A549 (cell line): Measurements from ENCODE around the gene KCNG3. TPM values are rescaled to one million over a fixed set of nuclear protein-coding genes. Genes with fewer than 3 reads are reported as not detected.

Experiments used
- ATAC-seq, 2 experiments: fragments of 200-7000 bp in 1 of 2; fragments of >200 bp in 1 of 2; cut with Nextera tagmentation in 1 of 2; cut with Tn5 transposase in 1 of 2; 3 replicates each; pipeline versions ENCODE4 v1.8.0 to v1.9.1; 2018 to 2020; ENCODE audit warnings: mild to moderate bottlenecking in 1 of 2, moderate library complexity in 1 of 2
- CTCF ChIA-PET: fragments of 300-600 bp; sonication (Branson Sonifier 250); formaldehyde crosslinking; extraction: SDS; loops from one replicate; lab custom pipeline; 2021; ENCODE audit warnings: antibody characterized with exemption, inconsistent platforms; lab: Yijun Ruan, JAX
- POLR2A ChIA-PET: fragments of 350-600 bp; formaldehyde crosslinking; extraction: SDS; loops from one replicate; lab custom pipeline; 2021; ENCODE audit warnings: antibody characterized with exemption, inconsistent platforms; lab: Yijun Ruan, JAX
- DNase-seq, 2 experiments: peaks; one replicate each; pipeline versions ENCODE4 v3.0.0 to v3.0.0-alpha.2; 2011 to 2016; ENCODE audit warnings: low read depth in 1 of 2, low spot score in 1 of 2
- FAIRE-seq: peaks from 2 replicates; lab custom pipeline; 2011; peaks lifted over from hg19 to GRCh38; lab: Jason Lieb, UNC
- H3K27ac ChIP-seq, 2 experiments: fragments of >200 bp; sonication (Bioruptor Twin); formaldehyde crosslinking; 3 replicates each; pipeline ENCODE4 v1.5.1; 2016 to 2017
- H3K4me1 ChIP-seq: fragments of >200 bp; sonication (Bioruptor Twin); formaldehyde crosslinking; 3 replicates; pipeline ENCODE4 v1.6.1; 2016
- H3K4me2 ChIP-seq: fragments of >200 bp; sonication (Bioruptor Twin); formaldehyde crosslinking; 3 replicates; pipeline ENCODE4 v1.6.1; 2016
- H3K4me3 ChIP-seq: fragments of >200 bp; sonication (Bioruptor Twin); formaldehyde crosslinking; 3 replicates; pipeline ENCODE4 v1.5.1; 2016
- H3K9me3 ChIP-seq: fragments of >200 bp; sonication (Bioruptor Twin); formaldehyde crosslinking; 3 replicates; pipeline ENCODE4 v1.6.1; 2016
- BHLHE40 ChIP-seq: IDR thresholded peaks from 2 replicates; pipeline ENCODE4 v1.6.1; 2012; ENCODE audit warnings: low read depth, low read length, inconsistent platforms
- CBX8 ChIP-seq: fragments of 200-600 bp; sonication (generic); IDR thresholded peaks from 2 replicates; pipeline ENCODE4 v1.6.1; 2016
- CEBPB ChIP-seq, 2 experiments: fragments of >200 bp in 1 of 2; sonication (Bioruptor Twin) in 1 of 2; formaldehyde crosslinking in 1 of 2; IDR thresholded peaks; 2 replicates each; pipeline ENCODE4 v1.6.1; 2012 to 2016
- CHD2 ChIP-seq: fragments of 150-350 bp; IDR thresholded peaks from 2 replicates; pipeline ENCODE4 v1.6.1; 2014; ENCODE audit warnings: low read length; ENCODE audit not compliant: partially characterized antibody
- CHD4 ChIP-seq: fragments of 200-600 bp; sonication (generic); IDR thresholded peaks from 2 replicates; pipeline ENCODE4 v1.6.1; 2016; ENCODE audit warnings: antibody characterized with exemption, mild to moderate bottlenecking, borderline replicate concordance
- EHF ChIP-seq: fragments of 250-450 bp; sonication (Bioruptor Pico); IDR thresholded peaks from 2 replicates; pipeline ENCODE4 v1.5.0; 2020; ENCODE audit warnings: mild to moderate bottlenecking
- EHMT2 ChIP-seq: fragments of 200-600 bp; sonication (generic); IDR thresholded peaks from 2 replicates; pipeline ENCODE4 v1.6.1; 2016; ENCODE audit warnings: antibody characterized with exemption, low read depth, mild to moderate bottlenecking, moderate library complexity
- EP300 ChIP-seq, 2 experiments: fragments of >200 bp; sonication (Bioruptor Twin); formaldehyde crosslinking; IDR thresholded peaks; 2 replicates in 1 of 2; 3 replicates in 1 of 2; pipeline ENCODE4 v1.6.1; 2016 to 2017
- FOSB ChIP-seq: fragments of 250-450 bp; sonication (Bioruptor Pico); IDR thresholded peaks from 2 replicates; pipeline ENCODE4 v1.5.0; 2020; ENCODE audit warnings: mild to moderate bottlenecking, moderate library complexity
- HEYL ChIP-seq: fragments of 250-450 bp; sonication (Bioruptor Pico); IDR thresholded peaks from 2 replicates; pipeline ENCODE4 v1.8.0; 2021; ENCODE audit warnings: mild to moderate bottlenecking, moderate library complexity
- HOXB5 ChIP-seq: fragments of 250-450 bp; sonication (Bioruptor Pico); IDR thresholded peaks from 2 replicates; pipeline ENCODE4 v1.5.0; 2020; ENCODE audit warnings: mild to moderate bottlenecking, moderate library complexity
- JUN ChIP-seq, 2 experiments: fragments of >200 bp; sonication (Bioruptor Twin); formaldehyde crosslinking; IDR thresholded peaks; 2 replicates in 1 of 2; 3 replicates in 1 of 2; pipeline ENCODE4 v1.6.1; 2016 to 2017
- KDM5A ChIP-seq: fragments of 200-600 bp; sonication (generic); IDR thresholded peaks from 2 replicates; pipeline ENCODE4 v1.6.1; 2016; ENCODE audit warnings: antibody characterized with exemption, mild to moderate bottlenecking
- MAFK ChIP-seq: fragments of 450-650 bp; IDR thresholded peaks from 2 replicates; pipeline ENCODE4 v1.6.1; 2014; ENCODE audit not compliant: partially characterized antibody
- MAZ ChIP-seq: fragments of 150-350 bp; IDR thresholded peaks from 2 replicates; pipeline ENCODE4 v1.6.1; 2014; ENCODE audit warnings: antibody characterized with exemption, low read depth, low read length, borderline replicate concordance
- NR3C1 ChIP-seq: fragments of >200 bp; sonication (Bioruptor Twin); formaldehyde crosslinking; IDR thresholded peaks from 3 replicates; pipeline ENCODE4 v1.6.1; 2017
- POLR2A ChIP-seq: IDR thresholded peaks from 2 replicates; pipeline ENCODE4 v1.6.1; 2012; ENCODE audit warnings: mild to moderate bottlenecking, low read length
- RAD21 ChIP-seq, 2 experiments: fragments of >200 bp in 1 of 2; sonication (Bioruptor Twin) in 1 of 2; formaldehyde crosslinking in 1 of 2; IDR thresholded peaks in 1 of 2; conservative IDR thresholded peaks in 1 of 2; 2 replicates in 1 of 2; 3 replicates in 1 of 2; pipeline ENCODE4 v1.6.1; 2012 to 2018; ENCODE audit warnings: inconsistent platforms in 1 of 2
- RCOR1 ChIP-seq: fragments of 150-350 bp; IDR thresholded peaks from 2 replicates; pipeline ENCODE4 v1.6.1; 2014; ENCODE audit warnings: antibody characterized with exemption, low read length, low read depth
- RFX5 ChIP-seq: fragments of 450-650 bp; IDR thresholded peaks from 2 replicates; pipeline ENCODE4 v1.7.1; 2014; ENCODE audit warnings: antibody characterized with exemption, mild to moderate bottlenecking, moderate library complexity
- RNF2 ChIP-seq: fragments of 200-600 bp; sonication (generic); IDR thresholded peaks from 2 replicates; pipeline ENCODE4 v1.6.1; 2016; ENCODE audit warnings: low read depth, mild to moderate bottlenecking, antibody characterized with exemption, moderate library complexity, borderline replicate concordance
- SREBF2 ChIP-seq: fragments of 450-650 bp; IDR thresholded peaks from 2 replicates; pipeline ENCODE4 v1.6.1; 2014; ENCODE audit warnings: mild to moderate bottlenecking, moderate library complexity
- ZC3H11A ChIP-seq: fragments of 450-650 bp; IDR thresholded peaks from 2 replicates; pipeline ENCODE4 v1.6.1; 2014; ENCODE audit warnings: antibody characterized with exemption, mild to moderate bottlenecking
- ZFP36 ChIP-seq: fragments of 450-650 bp; IDR thresholded peaks from 2 replicates; pipeline ENCODE4 v1.6.1; 2014; ENCODE audit warnings: borderline replicate concordance; ENCODE audit not compliant: partially characterized antibody
- ZNF302 ChIP-seq: fragments of 250-450 bp; sonication (Bioruptor Pico); IDR thresholded peaks from 2 replicates; pipeline ENCODE4 v1.9.0; 2021; ENCODE audit warnings: inconsistent platforms, mild to moderate bottlenecking, moderate library complexity
- ZSCAN20 ChIP-seq: fragments of 250-450 bp; sonication (Bioruptor Pico); IDR thresholded peaks from 2 replicates; pipeline ENCODE4 v1.8.0; 2022; ENCODE audit warnings: mild to moderate bottlenecking, moderate library complexity
- WGBS: methylation state at CpG from one replicate; pipeline ENCODE4 v1.1.6; 2017; ENCODE audit errors: missing lambda C conversion rate; 5-methylcytosine and 5-hydroxymethylcytosine counted together
- polyA plus RNA-seq, 4 experiments: library from polyadenylated mRNA; depleted of rRNA in 3 of 4; stranded (reverse); fragments of >200 nt; fragmentation: RNase III in 1 of 4; extraction: RNeasy Plus Mini Kit Qiagen cat#74134 plus additional on column Dnase treatment in 1 of 4; gene quantifications; 2 replicates in 3 of 4; 3 replicates in 1 of 4; pipeline ENCODE4 v1.2.3, GENCODE V29; 2011 to 2017
- TF ChIP-seq, protein P1 (sequence below): fragments of >200 bp; sonication (Bioruptor Twin); formaldehyde crosslinking; IDR thresholded peaks from 2 replicates; pipeline ENCODE4 v1.6.1; 2016
- TF ChIP-seq, protein P2 (sequence below): IDR thresholded peaks from 2 replicates; pipeline ENCODE4 v1.6.1; 2012; ENCODE audit warnings: low read depth, borderline replicate concordance
- TF ChIP-seq, protein P3 (sequence below): fragments of 150-350 bp; IDR thresholded peaks from 2 replicates; pipeline ENCODE4 v1.6.1; 2014; ENCODE audit warnings: low read depth, mild to moderate bottlenecking, low read length

KCNG3 gene
- polyA plus RNA-seq, 2 of the 4 experiments (the other 2 are of a cell fraction), result 0.67 to 0.70 TPM

DNA sequence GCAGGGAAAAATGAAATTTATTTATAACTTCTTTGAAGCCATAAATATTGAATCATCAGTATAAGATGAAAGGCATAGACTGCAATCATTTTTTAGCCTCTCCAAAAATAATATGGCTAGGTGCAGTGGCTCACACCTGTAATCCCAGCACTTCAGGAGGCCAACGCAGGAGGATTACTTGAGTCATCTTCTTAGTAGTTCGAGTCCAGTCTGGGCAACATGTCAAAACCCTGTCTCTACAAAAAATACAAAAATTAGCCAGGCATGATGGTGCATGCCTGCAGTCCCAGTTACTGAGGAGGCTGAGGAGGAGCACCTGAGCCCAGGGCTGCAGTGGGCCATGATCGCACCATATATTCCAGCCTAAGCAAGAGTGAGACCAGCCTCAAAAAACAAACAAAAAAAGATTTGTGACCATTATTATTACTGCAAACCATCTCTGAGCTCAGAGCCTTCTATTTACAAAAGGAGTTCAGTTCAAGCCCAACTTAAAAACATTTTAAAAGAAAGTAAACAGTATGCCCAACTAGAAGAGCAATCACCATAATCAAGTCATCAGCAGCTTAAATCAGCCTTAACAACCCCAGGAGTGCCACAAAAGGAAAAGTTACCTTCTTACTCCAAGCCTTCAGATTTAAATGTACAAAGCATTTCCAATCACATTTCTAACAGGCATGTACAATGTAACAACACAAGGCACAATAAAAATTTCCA lies 37.5 kb downstream of the KCNG3 start:
- 63% methylated on average over 3 of the region's 3 CpGs for WGBS
- peak; percentile 32 for FAIRE-seq
- CTCF ChIA-PET, result interaction anchor here (1.1 kb wide), 1 partner anchor 26 kb away, joined by 5 read pairs; no protein-coding TSS in a partner anchor
- DNase-seq, result no peak
- no peak overlapping the region for H3K27ac ChIP-seq
- ATAC-seq, result no peak
- H3K4me3 ChIP-seq, result no peak overlapping the region
- POLR2A ChIA-PET, result no interaction called here
- no peaks in the 10 kb centered on the region for H3K9me3 ChIP-seq
- TF ChIP-seq SREBF2 (no peak), JUN (IDR thresholded peaks at IDR 0.05) (no peak), POLR2A (no peak), MAZ (no peak), CHD2 (no peak), BHLHE40 (no peak), EHMT2 (no peak), EHF (CRISPR knock-in tag) (no peak), KDM5A (no peak), RAD21 (conservative IDR thresholded peaks at IDR 0.05 in 1 of 2, IDR thresholded peaks at IDR 0.05 in 1 of 2) (no peak), FOSB (CRISPR knock-in tag) (no peak), ZC3H11A (no peak), HOXB5 (no peak), ZSCAN20 (CRISPR knock-in tag) (no peak), NR3C1 (no peak), ZFP36 (no peak), CEBPB (IDR thresholded peaks at IDR 0.05) (no peak), HEYL (no peak)
- TF ChIP-seq, protein P1, sequence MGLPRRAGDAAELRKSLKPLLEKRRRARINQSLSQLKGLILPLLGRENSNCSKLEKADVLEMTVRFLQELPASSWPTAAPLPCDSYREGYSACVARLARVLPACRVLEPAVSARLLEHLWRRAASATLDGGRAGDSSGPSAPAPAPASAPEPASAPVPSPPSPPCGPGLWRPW, result no peak
- TF ChIP-seq, protein P2, sequence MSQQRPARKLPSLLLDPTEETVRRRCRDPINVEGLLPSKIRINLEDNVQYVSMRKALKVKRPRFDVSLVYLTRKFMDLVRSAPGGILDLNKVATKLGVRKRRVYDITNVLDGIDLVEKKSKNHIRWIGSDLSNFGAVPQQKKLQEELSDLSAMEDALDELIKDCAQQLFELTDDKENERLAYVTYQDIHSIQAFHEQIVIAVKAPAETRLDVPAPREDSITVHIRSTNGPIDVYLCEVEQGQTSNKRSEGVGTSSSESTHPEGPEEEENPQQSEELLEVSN, result no peak
- H3K4me1 ChIP-seq, result no peaks in the 10 kb centered on the region
- no peak overlapping the region for H3K4me2 ChIP-seq

DNA sequence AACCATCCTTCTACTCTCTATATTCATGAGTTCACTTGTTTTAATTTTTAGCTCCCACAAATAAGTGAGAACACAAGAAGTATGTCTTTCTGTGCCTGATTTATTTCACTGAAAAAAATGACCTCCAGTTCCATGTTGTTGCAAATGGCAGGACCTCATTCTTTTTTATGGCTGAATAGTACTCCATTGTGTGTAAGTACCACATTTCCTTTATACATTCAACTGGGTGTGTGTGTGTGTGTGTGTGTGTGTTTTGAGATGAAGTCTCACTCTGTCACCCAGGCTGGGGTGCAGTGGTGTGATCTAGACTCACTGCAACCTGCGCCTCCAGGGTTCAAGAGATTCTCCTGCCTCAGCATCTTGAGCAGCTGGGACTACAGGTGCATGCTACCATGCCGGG lies 41.2 kb downstream of the KCNG3 start:
- Histone ChIP-seq H3K4me2 (no peak overlapping the region), H3K27ac (no peak overlapping the region), H3K9me3 (no peaks in the 10 kb centered on the region)
- no peak for DNase-seq
- no peak for TF ChIP-seq CBX8
- TF ChIP-seq, all 56 proteins: peak for 0
- POLR2A ChIA-PET, result no interaction called here
- H3K4me3 ChIP-seq, result no peak overlapping the region
- ATAC-seq (no peak), FAIRE-seq (no peak)
- CTCF ChIA-PET, result no interaction called here
- 47% methylated on average over 2 of the region's 2 CpGs for WGBS
- no peaks in the 10 kb centered on the region for H3K4me1 ChIP-seq

DNA sequence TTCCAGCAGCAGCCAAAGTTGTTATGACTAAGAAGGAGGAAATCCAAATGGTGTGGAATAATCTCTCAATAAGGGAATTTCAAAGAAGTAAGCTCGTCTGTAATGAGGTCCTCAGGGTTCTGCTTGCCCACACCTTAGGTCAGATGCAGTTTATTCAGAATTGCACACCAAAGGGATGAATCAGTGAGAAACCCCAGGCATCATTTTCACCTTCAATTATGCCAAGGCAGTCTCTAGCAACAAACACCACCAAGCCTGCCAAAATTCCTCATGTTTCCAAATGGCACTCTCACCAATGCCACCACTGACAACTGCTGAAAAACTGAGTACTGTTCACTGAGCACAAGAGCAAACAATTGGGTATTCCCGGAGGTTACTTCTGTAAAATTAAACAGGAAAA lies 43.6 kb downstream of the KCNG3 start:
- ChIA-PET CTCF (interaction anchor here (0.6 to 1.1 kb wide), 2 partner anchors 35 to 60 kb away, joined by 3 to 4 read pairs; no protein-coding TSS in a partner anchor), POLR2A (no interaction called here)
- DNase-seq (no peak), ATAC-seq (no peak), FAIRE-seq (no peak)
- no peak overlapping the region for H3K4me2 ChIP-seq
- H3K9me3 ChIP-seq, result no peaks in the 10 kb centered on the region
- 63% methylated on average over 2 of the region's 2 CpGs for WGBS
- no peak overlapping the region for H3K4me3 ChIP-seq
- no peak overlapping the region for H3K27ac ChIP-seq
- TF ChIP-seq HOXB5 (no peak), RFX5 (no peak), BHLHE40 (no peak), EP300 (IDR thresholded peaks at IDR 0.05) (no peak), MAFK (no peak), ZNF302 (no peak), RCOR1 (no peak), RNF2 (no peak), JUN (IDR thresholded peaks at IDR 0.05) (no peak), NR3C1 (no peak), CHD4 (no peak)
- TF ChIP-seq, protein P3, sequence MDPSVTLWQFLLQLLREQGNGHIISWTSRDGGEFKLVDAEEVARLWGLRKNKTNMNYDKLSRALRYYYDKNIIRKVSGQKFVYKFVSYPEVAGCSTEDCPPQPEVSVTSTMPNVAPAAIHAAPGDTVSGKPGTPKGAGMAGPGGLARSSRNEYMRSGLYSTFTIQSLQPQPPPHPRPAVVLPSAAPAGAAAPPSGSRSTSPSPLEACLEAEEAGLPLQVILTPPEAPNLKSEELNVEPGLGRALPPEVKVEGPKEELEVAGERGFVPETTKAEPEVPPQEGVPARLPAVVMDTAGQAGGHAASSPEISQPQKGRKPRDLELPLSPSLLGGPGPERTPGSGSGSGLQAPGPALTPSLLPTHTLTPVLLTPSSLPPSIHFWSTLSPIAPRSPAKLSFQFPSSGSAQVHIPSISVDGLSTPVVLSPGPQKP, result no peak
- H3K4me1 ChIP-seq, result 0 out of 3 replicates have a peak, but pooled peaks cover 4% of the 10 kb centered on the region
